ENCODE results near the gene NTM.

GRCh38 chr11:132249256-132249655, 878.8 kb downstream of the NTM start:
- TF ChIP-seq, protein P1, sequence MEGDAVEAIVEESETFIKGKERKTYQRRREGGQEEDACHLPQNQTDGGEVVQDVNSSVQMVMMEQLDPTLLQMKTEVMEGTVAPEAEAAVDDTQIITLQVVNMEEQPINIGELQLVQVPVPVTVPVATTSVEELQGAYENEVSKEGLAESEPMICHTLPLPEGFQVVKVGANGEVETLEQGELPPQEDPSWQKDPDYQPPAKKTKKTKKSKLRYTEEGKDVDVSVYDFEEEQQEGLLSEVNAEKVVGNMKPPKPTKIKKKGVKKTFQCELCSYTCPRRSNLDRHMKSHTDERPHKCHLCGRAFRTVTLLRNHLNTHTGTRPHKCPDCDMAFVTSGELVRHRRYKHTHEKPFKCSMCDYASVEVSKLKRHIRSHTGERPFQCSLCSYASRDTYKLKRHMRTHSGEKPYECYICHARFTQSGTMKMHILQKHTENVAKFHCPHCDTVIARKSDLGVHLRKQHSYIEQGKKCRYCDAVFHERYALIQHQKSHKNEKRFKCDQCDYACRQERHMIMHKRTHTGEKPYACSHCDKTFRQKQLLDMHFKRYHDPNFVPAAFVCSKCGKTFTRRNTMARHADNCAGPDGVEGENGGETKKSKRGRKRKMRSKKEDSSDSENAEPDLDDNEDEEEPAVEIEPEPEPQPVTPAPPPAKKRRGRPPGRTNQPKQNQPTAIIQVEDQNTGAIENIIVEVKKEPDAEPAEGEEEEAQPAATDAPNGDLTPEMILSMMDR (IDR thresholded peaks at IDR 0.05; ENCODE audit: insufficient read depth, low read length) = no peak
- TF ChIP-seq POLR2AphosphoS5 (IDR thresholded peaks at IDR 0.05; ENCODE audit: low read depth) = no peak
- TF ChIP-seq GABPA (IDR thresholded peaks at IDR 0.05; ENCODE audit: low read depth) = no peak
- TF ChIP-seq SPI1 (IDR thresholded peaks at IDR 0.05; ENCODE audit: borderline replicate concordance, low read depth) = no peak
- TF ChIP-seq REST (IDR thresholded peaks at IDR 0.05; ENCODE audit: insufficient replicate concordance, low read depth) = no peak
